Ishikawa (cell line): ENCODE results near the gene ALDH7A1.

ENCODE experiments used
- CEBPB ChIP-seq: IDR thresholded peaks from 2 replicates; pipeline ENCODE4 v1.6.1; 2012
- EP300 ChIP-seq: IDR thresholded peaks from 2 replicates; pipeline ENCODE4 v1.6.1; 2012; ENCODE audit warnings: borderline replicate concordance
- TAF1 ChIP-seq: IDR thresholded peaks from 2 replicates; pipeline ENCODE4 v1.6.1; 2012; ENCODE audit warnings: low read depth, mild to moderate bottlenecking
- TEAD4 ChIP-seq: IDR thresholded peaks from 2 replicates; pipeline ENCODE4 v1.6.1; 2012
- YY1 ChIP-seq: IDR thresholded peaks from 2 replicates; pipeline ENCODE4 v1.6.1; 2012; ENCODE audit warnings: low read depth
- TF ChIP-seq, protein P1 (sequence below): IDR thresholded peaks from 2 replicates; pipeline ENCODE4 v1.6.1; 2012
- TF ChIP-seq, protein P2 (sequence below): IDR thresholded peaks from 2 replicates; pipeline ENCODE4 v1.6.1; 2012; ENCODE audit warnings: low read depth, mild to moderate bottlenecking

DNA sequence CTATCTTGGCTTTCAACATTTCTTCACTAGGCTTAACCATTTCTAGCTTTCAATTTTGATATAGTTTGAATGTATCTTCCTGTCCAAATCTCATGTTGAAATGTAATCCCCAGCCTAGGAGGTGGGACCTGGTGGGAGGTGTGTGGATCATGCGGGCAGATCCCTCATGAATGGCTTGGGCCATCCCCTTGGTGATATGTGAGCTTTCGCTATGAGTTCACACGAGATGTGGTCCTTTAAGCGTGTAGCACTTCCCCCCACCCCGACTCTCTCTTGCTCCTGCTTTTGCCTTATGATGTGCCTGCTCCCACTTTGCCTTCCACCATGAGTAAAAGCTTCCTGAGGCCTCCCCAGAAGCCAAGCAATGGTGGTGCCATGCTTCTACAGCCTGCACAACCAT, 46.4 kb upstream of the ALDH7A1 start:
- TF ChIP-seq TAF1, result no peak
- TF ChIP-seq, protein P1, sequence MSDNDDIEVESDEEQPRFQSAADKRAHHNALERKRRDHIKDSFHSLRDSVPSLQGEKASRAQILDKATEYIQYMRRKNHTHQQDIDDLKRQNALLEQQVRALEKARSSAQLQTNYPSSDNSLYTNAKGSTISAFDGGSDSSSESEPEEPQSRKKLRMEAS, result no peak
- TF ChIP-seq CEBPB, result no peak
- no peak for TF ChIP-seq YY1
- TF ChIP-seq, protein P2, sequence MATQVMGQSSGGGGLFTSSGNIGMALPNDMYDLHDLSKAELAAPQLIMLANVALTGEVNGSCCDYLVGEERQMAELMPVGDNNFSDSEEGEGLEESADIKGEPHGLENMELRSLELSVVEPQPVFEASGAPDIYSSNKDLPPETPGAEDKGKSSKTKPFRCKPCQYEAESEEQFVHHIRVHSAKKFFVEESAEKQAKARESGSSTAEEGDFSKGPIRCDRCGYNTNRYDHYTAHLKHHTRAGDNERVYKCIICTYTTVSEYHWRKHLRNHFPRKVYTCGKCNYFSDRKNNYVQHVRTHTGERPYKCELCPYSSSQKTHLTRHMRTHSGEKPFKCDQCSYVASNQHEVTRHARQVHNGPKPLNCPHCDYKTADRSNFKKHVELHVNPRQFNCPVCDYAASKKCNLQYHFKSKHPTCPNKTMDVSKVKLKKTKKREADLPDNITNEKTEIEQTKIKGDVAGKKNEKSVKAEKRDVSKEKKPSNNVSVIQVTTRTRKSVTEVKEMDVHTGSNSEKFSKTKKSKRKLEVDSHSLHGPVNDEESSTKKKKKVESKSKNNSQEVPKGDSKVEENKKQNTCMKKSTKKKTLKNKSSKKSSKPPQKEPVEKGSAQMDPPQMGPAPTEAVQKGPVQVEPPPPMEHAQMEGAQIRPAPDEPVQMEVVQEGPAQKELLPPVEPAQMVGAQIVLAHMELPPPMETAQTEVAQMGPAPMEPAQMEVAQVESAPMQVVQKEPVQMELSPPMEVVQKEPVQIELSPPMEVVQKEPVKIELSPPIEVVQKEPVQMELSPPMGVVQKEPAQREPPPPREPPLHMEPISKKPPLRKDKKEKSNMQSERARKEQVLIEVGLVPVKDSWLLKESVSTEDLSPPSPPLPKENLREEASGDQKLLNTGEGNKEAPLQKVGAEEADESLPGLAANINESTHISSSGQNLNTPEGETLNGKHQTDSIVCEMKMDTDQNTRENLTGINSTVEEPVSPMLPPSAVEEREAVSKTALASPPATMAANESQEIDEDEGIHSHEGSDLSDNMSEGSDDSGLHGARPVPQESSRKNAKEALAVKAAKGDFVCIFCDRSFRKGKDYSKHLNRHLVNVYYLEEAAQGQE, result no peak
- no peak for TF ChIP-seq EP300
- no peak for TF ChIP-seq TEAD4
